Naive B cell (primary cell): ENCODE measurements around the gene TNNT2. TPM values are rescaled to one million over a fixed set of nuclear protein-coding genes. Genes with fewer than 3 reads are reported as not detected.

Source experiments
- ATAC-seq, 2 donors: fragments of 150-1000 bp; cut with Tn5 transposase; 2 replicates each; pipeline ENCODE4 v1.10.0; 2021; ENCODE audit warnings: low read depth in 2 of 2, mild to moderate bottlenecking in 2 of 2, moderate library complexity in 2 of 2
- DNase-seq: peaks from one replicate; pipeline ENCODE4 v3.0.0; 2022
- H3K27ac Mint-ChIP-seq, 6 donors: one replicate each; pipeline ENCODE4 v1.8.0; 2020 to 2022; ENCODE audit warnings: mild to moderate bottlenecking in 6 of 6, mixed read lengths in 6 of 6, moderate library complexity in 5 of 6, inconsistent platforms in 2 of 6
- H3K27me3 Mint-ChIP-seq, 3 donors: one replicate each; pipeline ENCODE4 v1.8.0; 2021 to 2022; ENCODE audit warnings: mixed read lengths in 3 of 3, mild to moderate bottlenecking in 1 of 3
- H3K36me3 Mint-ChIP-seq, 2 donors: one replicate each; pipeline ENCODE4 v1.8.0; 2020 to 2022; ENCODE audit warnings: mixed read lengths in 2 of 2, inconsistent platforms in 1 of 2, mild to moderate bottlenecking in 1 of 2
- H3K4me1 Mint-ChIP-seq, 3 donors: one replicate each; pipeline ENCODE4 v1.8.0; 2020 to 2022; ENCODE audit warnings: mixed read lengths in 3 of 3, inconsistent platforms in 1 of 3, mild to moderate bottlenecking in 1 of 3, moderate library complexity in 1 of 3
- H3K4me3 Mint-ChIP-seq, 8 donors: one replicate each; pipeline ENCODE4 v1.8.0; 2020 to 2022; ENCODE audit warnings: mild to moderate bottlenecking in 8 of 8, mixed read lengths in 8 of 8, moderate library complexity in 8 of 8, inconsistent platforms in 2 of 8
- H3K9me3 Mint-ChIP-seq, 7 donors: one replicate each; pipeline ENCODE4 v1.8.0; 2020 to 2022; ENCODE audit warnings: mixed read lengths in 7 of 7, mild to moderate bottlenecking in 5 of 7, inconsistent platforms in 2 of 7, moderate library complexity in 1 of 7
- polyA plus RNA-seq, 6 donors: library from polyadenylated mRNA; unstranded; fragments of 300-500 nt; fragmentation: Illumina TruSeq; gene quantifications; one replicate each; pipeline ENCODE4 v1.2.3, GENCODE V29; 2021; ENCODE audit warnings: low read depth in 6 of 6

TNNT2 gene
- polyA plus RNA-seq, 6 donors from 2014 or later: not detected

- H3K4me1 Mint-ChIP-seq: no peaks in the 10 kb centered on the region
- H3K4me3 Mint-ChIP-seq: no peak overlapping the region
- peaks cover 6 to 49% (median 37%) of the 10 kb centered on the region in 3 donors for H3K27me3 Mint-ChIP-seq
- ATAC-seq: no peak
- H3K27ac Mint-ChIP-seq: no peak overlapping the region
- no peaks in the 10 kb centered on the region for H3K9me3 Mint-ChIP-seq
- DNase-seq: no peak
- no peaks in the 10 kb centered on the region for H3K36me3 Mint-ChIP-seq
Observed at GRCh38 chr1:201356236-201356635, 21.2 kb downstream of the TNNT2 start.

- Mint-ChIP-seq H3K9me3 (no peaks in the 10 kb centered on the region), H3K36me3 (no peaks in the 10 kb centered on the region), H3K27ac (no peak overlapping the region), H3K4me3 (no peak overlapping the region), H3K27me3 (peaks cover 13 to 56% (median 35%) of the 10 kb centered on the region in 3 donors), H3K4me1 (no peaks in the 10 kb centered on the region)
- ATAC-seq (no peak), DNase-seq (no peak)
Observed at GRCh38 chr1:201355471-201355870, 22.0 kb downstream of the TNNT2 start.

- Mint-ChIP-seq H3K4me3 (no peak overlapping the region), H3K27me3 (peaks cover 15 to 56% (median 35%) of the 10 kb centered on the region in 3 donors), H3K9me3 (no peaks in the 10 kb centered on the region)
Observed at GRCh38 chr1:201354901-201355295, 22.6 kb downstream of the TNNT2 start.

DNA sequence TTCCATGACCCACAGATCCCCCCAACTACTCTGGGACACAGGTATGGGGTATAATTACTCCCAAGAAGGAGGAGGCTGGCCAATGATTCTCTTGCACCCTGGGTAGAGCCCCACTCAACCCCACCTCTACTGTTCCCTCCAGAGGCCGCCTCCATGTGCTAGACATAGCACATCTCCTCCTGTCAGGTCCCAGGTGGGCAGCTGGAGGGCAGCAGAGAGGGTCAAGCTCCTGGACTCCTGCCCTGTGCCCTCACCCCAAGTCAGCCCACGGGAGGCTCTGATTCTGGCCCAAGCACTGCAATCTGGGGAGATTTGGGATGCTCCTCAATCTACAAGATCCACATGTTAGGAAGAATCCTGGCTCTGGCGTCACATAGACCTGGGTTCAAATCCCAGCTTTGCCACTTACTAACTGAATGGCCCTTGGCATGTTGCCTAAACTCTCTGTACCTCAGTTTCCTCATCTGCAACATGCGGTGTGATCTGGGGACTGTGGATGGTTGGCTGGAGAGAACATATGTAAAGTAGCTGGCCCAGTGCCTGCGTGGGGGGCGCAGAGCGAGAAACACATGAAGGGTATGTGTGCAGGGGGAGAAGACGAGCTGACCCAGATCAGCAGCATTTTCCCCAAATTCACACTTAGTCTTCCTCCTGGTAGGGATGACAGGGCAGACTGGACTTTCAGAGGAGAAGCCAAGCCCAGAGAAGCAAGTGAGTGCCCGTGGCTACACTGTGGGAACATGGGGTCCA is 23.2 kb downstream of the TNNT2 start:
- DNase-seq (no peak), ATAC-seq (no peak)
- Mint-ChIP-seq H3K36me3 (no peaks in the 10 kb centered on the region), H3K27me3 (peaks cover 18 to 56% (median 39%) of the 10 kb centered on the region in 3 donors), H3K4me3 (no peak overlapping the region), H3K4me1 (no peaks in the 10 kb centered on the region), H3K27ac (peak overlapping the region in 1 of 6 donors; percentile 50), H3K9me3 (no peaks in the 10 kb centered on the region)

More at GRCh38 chr1:201354901-201355295, 22.6 kb downstream of the TNNT2 start:
- H3K36me3 Mint-ChIP-seq: no peaks in the 10 kb centered on the region
- no peak overlapping the region for H3K27ac Mint-ChIP-seq
- no peaks in the 10 kb centered on the region for H3K4me1 Mint-ChIP-seq
- ATAC-seq (no peak), DNase-seq (no peak)

DNA sequence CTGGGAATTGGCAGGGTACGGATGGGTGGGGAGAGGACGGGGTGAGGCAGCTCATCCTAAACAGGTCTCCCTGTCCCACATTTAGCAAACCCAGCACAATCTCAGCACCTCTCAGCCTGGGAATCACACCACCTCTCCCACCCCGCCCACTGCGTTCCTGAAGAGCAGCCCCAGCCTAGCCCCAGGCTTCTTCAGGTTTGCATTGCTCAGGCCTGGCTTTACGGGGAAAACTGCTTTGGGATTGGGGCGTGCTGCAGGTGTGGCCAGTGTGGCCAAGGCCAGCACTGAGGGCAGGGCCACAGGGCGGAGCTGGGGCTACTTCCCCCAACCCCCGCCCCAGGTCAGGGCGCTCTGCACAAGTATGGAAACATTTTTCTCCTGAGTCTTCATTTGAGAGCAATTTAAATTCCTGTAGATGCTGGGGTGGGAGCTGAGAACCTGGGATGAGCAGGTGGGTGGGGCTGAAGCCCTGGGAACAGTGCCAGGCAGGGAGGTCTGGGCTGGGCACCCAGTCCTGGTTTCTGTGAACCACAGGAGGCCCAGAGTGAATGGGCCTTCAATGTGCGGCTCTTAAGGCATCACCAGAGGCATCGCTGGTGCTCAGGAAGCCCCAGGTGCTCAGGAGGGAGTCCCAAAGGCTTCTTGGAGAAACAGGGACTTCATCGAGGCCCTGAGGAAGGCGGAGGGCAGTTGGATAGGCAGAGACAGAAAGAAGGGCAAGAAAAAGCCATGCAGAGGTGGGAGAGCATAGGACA is 24.1 kb downstream of the TNNT2 start:
- H3K27ac Mint-ChIP-seq: peak overlapping the region in 1 of 6 donors; percentile 1
- H3K27me3 Mint-ChIP-seq: peaks cover 21 to 49% (median 32%) of the 10 kb centered on the region in 3 donors
- H3K4me3 Mint-ChIP-seq: no peak overlapping the region
- DNase-seq (no peak), ATAC-seq (no peak)
- no peaks in the 10 kb centered on the region for H3K4me1 Mint-ChIP-seq
- no peaks in the 10 kb centered on the region for H3K36me3 Mint-ChIP-seq
- H3K9me3 Mint-ChIP-seq: no peaks in the 10 kb centered on the region

- Mint-ChIP-seq H3K4me1 (peaks cover 0 to 5% (median 2%) of the 10 kb centered on the region in 3 donors), H3K36me3 (no peaks in the 10 kb centered on the region), H3K4me3 (no peak overlapping the region), H3K9me3 (no peaks in the 10 kb centered on the region), H3K27me3 (peaks cover 28 to 53% (median 41%) of the 10 kb centered on the region in 3 donors), H3K27ac (no peak overlapping the region)
- ATAC-seq (no peak), DNase-seq (no peak)
Observed at GRCh38 chr1:201351617-201352016, 25.9 kb downstream of the TNNT2 start.

- no peak overlapping the region for H3K27ac Mint-ChIP-seq
- ATAC-seq (no peak), DNase-seq (no peak)
- no peaks in the 10 kb centered on the region for H3K36me3 Mint-ChIP-seq
- no peaks in the 10 kb centered on the region for H3K9me3 Mint-ChIP-seq
- H3K27me3 Mint-ChIP-seq: peaks cover 29 to 52% (median 41%) of the 10 kb centered on the region in 3 donors
- peaks cover 0 to 5% (median 2%) of the 10 kb centered on the region in 3 donors for H3K4me1 Mint-ChIP-seq
- H3K4me3 Mint-ChIP-seq: no peak overlapping the region
Observed at GRCh38 chr1:201350884-201351283, 26.6 kb downstream of the TNNT2 start.

DNA sequence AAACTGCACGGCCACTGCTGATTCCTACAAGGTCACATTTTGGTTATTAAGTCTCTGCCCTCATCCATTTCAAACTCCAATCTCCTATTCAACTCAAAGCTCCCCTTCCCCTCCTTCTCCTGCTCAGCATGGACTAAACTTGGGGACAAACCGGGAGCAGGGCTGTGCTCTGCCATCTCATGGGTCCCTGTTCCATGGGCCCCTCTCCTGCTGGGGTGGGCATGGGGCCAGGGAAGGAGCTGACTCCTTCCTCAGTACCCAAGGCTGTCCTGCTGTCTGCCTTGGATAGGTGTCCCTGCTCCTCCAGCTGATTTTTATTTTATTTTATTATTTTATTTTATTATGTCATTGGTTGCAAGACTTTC is 27.1 kb downstream of the TNNT2 start:
- H3K36me3 Mint-ChIP-seq: no peaks in the 10 kb centered on the region
- peaks cover 33 to 46% (median 35%) of the 10 kb centered on the region in 3 donors for H3K27me3 Mint-ChIP-seq
- peaks cover 0 to 5% (median 2%) of the 10 kb centered on the region in 3 donors for H3K4me1 Mint-ChIP-seq
- no peak overlapping the region for H3K4me3 Mint-ChIP-seq
- H3K27ac Mint-ChIP-seq: no peak overlapping the region
- no peaks in the 10 kb centered on the region for H3K9me3 Mint-ChIP-seq
- no peak for ATAC-seq
- no peak for DNase-seq

DNA sequence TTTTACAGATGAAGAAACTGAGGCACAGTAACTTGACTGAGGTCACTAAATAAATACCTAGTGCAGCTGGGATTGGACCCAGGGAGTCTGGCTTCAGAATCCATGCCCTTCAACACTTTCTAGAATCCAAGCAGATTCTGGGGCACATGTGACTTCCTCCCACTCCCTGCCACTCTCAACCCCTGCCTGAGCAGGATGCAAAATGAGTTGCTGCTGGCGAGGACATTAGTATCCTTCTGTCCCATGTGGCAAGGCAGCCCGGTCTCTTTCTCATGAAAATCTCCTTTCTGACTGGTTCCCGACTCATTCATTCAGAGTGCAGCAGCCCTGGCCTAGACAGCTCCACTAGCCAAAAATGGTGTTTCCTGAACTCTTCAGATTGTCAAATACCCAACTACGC is 28.4 kb downstream of the TNNT2 start:
- no peaks in the 10 kb centered on the region for H3K9me3 Mint-ChIP-seq
- DNase-seq (no peak), ATAC-seq (no peak)
- no peak overlapping the region for H3K4me3 Mint-ChIP-seq
- H3K27ac Mint-ChIP-seq: no peak overlapping the region
- peaks cover 26 to 44% (median 38%) of the 10 kb centered on the region in 3 donors for H3K27me3 Mint-ChIP-seq
- peaks cover 0 to 5% (median 2%) of the 10 kb centered on the region in 3 donors for H3K4me1 Mint-ChIP-seq
- H3K36me3 Mint-ChIP-seq: no peaks in the 10 kb centered on the region

- no peak overlapping the region for H3K4me3 Mint-ChIP-seq
- no peak for ATAC-seq
- H3K36me3 Mint-ChIP-seq: no peaks in the 10 kb centered on the region
- no peak for DNase-seq
- peaks cover 21 to 44% (median 33%) of the 10 kb centered on the region in 3 donors for H3K27me3 Mint-ChIP-seq
- peaks cover 0 to 5% (median 2%) of the 10 kb centered on the region in 3 donors for H3K4me1 Mint-ChIP-seq
- H3K27ac Mint-ChIP-seq: no peak overlapping the region
- H3K9me3 Mint-ChIP-seq: no peaks in the 10 kb centered on the region
Observed at GRCh38 chr1:201348211-201348566, 29.3 kb downstream of the TNNT2 start.

DNA sequence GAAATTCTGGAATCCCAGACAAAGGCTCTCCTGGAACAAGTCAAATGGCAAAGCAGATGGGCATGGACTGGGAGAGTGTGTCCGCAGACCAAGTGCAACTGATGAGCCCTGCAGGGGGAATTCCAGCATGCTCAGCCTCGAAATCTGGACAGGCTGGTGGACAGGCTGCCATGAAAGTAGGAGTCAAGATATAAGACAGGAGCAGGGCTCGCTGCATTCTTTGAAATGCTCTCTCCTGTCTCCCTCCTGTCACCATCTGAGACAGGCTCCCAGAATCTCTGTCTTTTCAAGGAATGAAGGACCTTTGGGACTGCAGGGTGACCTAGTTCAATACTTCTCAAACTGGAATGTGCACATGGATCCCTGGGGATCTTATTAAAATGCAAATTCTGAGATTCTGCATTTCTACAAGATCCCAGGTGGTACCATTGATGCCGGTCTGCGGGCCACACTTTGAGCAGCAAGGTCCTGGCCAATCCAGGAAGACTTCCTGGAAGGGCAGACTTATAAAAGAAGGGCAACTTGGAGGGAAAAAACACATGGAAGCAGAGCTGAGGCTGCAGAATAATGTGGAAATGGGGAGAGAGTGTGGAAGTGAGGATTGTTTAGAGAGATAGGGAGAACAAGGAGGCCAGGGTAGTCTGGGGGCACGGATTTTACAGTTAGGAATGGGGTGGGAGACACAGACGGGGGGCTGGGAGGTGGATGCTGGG is 29.8 kb downstream of the TNNT2 start:
- peaks cover 0 to 5% (median 2%) of the 10 kb centered on the region in 3 donors for H3K4me1 Mint-ChIP-seq
- ATAC-seq (no peak), DNase-seq (no peak)
- H3K36me3 Mint-ChIP-seq: no peaks in the 10 kb centered on the region
- H3K4me3 Mint-ChIP-seq: no peak overlapping the region
- peaks cover 21 to 44% (median 33%) of the 10 kb centered on the region in 3 donors for H3K27me3 Mint-ChIP-seq
- no peaks in the 10 kb centered on the region for H3K9me3 Mint-ChIP-seq
- no peak overlapping the region for H3K27ac Mint-ChIP-seq

GRCh38 chr1:201346987-201347386 is 30.5 kb downstream of the TNNT2 start:
- no peaks in the 10 kb centered on the region for H3K36me3 Mint-ChIP-seq
- no peak overlapping the region for H3K4me3 Mint-ChIP-seq
- H3K4me1 Mint-ChIP-seq: peaks cover 0 to 5% (median 2%) of the 10 kb centered on the region in 3 donors
- H3K27me3 Mint-ChIP-seq: peaks cover 21 to 44% (median 33%) of the 10 kb centered on the region in 3 donors
- ATAC-seq (no peak), DNase-seq (no peak)
- no peaks in the 10 kb centered on the region for H3K9me3 Mint-ChIP-seq
- H3K27ac Mint-ChIP-seq: no peak overlapping the region

DNA sequence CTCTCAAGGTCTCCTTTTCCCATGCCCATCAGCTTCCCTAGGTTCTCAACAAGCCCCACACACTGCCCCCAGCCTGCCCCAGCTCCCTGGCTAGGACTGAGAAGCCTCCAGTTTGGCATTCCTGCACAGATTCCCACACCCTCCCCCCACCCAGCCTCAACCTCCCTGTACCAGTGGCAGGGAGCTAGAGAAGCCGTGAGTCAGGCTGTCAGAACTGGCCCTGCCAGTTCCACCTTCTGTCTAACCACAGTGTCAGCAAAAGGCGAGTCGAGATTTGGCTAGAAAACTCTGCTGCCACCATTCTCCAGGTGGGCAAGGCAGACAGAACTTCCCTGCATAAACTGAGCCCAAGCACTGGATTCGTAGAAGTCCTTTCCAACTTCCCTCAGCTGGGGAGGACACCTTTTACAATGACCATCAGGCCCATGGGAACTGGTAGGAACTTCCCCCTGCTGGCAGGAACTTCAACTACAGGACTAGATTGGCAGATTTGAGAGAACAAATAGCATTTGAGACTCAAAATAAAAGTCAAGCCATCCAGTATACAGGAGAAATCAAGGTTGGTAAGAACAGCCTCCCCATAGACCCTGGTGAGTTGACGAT is 31.0 kb downstream of the TNNT2 start:
- Mint-ChIP-seq H3K27ac (no peak overlapping the region), H3K4me3 (no peak overlapping the region), H3K36me3 (no peaks in the 10 kb centered on the region), H3K27me3 (peaks cover 21 to 41% (median 28%) of the 10 kb centered on the region in 3 donors), H3K9me3 (peaks cover 0 to 2% (median 0%) of the 10 kb centered on the region in 7 donors), H3K4me1 (peaks cover 0 to 5% (median 2%) of the 10 kb centered on the region in 3 donors)
- ATAC-seq (no peak), DNase-seq (no peak)
